GM21447 (cell line): Measurements from ENCODE around the gene FBP2.
"Not testable (repeated sequence)": the region's sequence is repeated elsewhere in the genome, so short reads cannot be mapped to it uniquely, and the experiment has no call there.

Experiments used
- ATAC-seq: cut with Tn5 transposase; IDR thresholded peaks from one replicate; pipeline ENCODE4 v1.9.1; 2021; ENCODE audit not compliant: unreplicated experiment

The FBP2 gene

DNA sequence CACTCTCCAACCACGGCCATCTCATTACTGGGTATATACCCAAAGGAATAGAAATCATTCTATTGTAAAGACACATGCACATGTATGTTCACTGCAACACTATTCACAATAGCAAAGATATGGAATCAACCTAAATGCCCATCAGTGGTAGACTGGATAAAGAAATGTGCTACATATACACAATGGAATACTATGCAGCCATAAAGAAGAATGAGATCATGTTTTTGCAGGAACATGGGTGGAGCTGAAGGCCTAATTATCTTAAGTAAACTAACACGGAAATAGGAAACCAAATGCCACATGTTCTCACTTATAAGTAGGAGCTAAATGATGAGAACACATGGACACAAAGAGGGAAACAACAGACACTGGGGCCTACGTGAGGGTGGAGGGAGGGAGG is 29.3 kb downstream of the FBP2 start:
- ATAC-seq = not testable (repeated sequence)

DNA sequence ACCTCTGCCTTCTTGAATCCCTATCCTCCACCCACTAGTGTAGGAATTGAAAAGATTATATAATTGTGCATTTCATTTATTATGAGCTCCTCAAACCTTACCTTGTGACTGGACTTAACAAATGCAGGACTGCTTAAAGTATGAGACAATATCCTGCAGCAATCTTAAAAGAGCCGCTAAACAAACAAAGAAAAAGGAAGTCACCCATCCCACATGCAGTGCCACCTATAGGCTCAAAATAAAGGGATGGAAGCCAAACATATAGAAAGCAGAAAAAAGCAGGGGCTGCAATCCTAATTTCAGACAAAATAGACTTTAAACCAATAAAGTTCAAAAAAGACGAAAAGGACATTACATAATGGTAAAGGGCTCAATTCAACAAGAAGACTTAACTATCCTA is 30.1 kb downstream of the FBP2 start:
- no peak for ATAC-seq

GRCh38 chr9:94560237-94560636 is 33.4 kb downstream of the FBP2 start:
- ATAC-seq = no peak

DNA sequence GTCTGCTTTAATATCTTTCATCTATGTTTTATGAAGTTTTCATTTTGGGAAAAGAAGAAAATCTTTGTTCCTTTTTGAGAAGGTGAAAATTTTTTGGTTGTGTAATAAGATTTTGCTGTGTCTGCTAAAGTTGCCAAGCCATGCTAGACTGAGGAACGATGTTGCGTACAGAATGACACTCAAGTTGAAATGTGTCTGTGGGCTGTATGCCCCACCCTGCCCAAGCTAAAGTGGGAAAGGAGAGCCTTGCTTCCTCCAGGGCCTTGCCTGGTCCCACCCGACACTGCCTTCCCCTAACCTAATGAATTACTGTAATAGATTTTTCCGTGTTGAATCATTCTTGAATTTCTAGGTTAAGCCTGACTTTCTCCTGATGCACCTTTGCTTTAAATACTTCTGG is 36.2 kb downstream of the FBP2 start:
- no peak for ATAC-seq

GRCh38 chr9:94554439-94555331 is 38.9 kb downstream of the FBP2 start, which contains the start of gene PCAT7:
Gene PCAT7, plus strand, starts transcription at chr9:94555083.
- no peak for ATAC-seq

DNA sequence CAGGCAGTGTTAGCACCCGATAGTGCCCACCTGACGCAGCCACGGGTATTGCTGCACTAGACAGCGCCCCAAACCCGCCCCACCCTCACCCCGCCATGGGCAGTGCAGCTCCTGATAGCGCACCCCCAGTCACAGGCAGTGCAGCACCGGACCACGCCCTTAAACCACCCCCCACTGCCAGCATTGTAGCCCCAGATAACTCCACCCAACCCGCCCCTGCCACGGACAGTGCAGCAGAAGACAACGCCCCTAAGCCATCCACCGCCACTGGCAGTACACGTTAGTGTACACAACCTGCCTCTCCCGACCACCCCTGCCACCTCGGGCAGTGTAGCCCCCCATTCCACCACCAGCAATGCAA is 39.6 kb downstream of the FBP2 start:
- no peak for ATAC-seq

DNA sequence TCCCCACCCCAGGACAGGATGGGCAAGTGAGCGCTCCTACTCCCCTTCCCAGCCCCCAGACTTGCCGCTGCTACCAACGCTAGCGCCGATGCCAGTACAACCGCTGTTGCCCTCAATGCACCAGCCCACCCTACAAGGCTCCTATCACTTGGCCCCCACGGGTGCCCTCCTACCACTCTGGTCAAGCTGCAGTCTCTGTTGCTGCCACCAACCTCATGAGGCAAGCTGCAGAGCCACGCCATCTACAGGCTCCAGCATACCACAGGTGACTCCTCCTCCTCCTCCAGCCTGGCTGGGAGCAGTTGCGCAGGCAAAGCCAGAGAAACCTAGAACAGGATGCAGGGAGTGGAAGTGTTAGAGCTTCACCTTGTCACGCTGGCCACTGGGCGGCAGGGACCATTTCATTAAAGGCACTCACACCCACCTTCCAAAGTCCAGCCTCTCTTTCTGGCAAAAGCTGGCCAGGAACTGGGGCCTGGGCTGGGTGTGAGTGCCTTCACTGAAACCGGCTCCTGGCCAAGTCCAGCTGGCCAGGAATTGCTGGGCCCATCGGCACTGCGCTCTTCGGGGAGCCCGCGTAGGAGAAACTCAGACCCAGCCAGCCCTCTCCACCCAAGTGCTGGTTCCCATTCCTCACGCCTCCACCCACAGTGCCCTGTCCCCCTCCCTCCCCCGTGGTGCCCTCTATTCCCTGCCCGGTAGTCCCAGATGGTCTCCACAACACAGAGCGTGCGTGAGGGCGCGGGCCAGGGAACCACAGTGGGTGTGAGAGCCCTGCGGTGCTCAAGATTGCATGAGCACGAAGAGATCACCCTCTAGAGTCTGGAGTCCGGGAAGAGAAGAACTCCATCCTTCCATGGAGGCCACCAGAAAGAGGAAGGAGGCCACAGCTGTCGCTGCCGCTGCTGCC is 40.3 kb downstream of the FBP2 start:
- no peak for ATAC-seq

- no peak for ATAC-seq
Observed at GRCh38 chr9:94545940-94546339, 47.7 kb downstream of the FBP2 start.

DNA sequence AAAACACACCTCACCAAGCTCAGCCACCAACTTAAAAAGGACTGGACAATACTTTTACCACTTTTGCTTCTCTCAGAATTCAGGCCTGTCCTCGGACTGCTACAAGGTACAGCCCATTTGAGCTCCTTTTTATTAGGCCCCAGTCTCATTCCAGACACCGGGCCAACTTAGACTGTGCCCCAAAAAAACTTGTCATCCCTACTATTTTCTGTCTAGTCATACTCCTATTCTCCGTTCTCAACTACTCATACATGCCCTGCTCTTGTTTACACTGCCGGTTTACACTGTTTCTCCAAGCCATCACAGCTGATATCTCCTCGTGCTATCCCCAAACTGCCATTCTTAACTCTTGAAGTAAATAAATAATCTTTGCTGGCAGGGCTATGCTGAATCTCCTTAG is 49.3 kb downstream of the FBP2 start:
- ATAC-seq = not testable (repeated sequence)

DNA sequence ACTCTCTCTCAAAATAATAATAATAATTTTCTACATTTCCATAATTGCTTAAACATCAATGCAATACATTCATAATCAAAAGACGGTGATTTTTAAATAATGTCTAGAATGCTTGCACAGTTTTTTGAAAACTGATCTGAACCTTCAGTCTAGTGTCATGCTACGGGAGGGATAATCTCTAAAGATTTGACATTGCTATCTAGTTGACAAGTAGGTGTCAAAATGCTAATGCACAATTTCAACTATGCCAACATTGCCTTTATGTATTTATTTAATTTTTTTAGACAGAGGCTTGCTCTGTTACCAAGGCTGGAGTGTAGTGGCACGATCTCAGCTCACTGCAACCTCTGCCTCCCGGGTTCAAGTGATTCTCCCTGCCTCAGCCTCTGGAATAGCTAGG is 54.7 kb downstream of the FBP2 start:
- ATAC-seq = no peak

- ATAC-seq = no peak
Observed at GRCh38 chr9:94534901-94535300, 58.7 kb downstream of the FBP2 start.

- ATAC-seq = no peak
Observed at GRCh38 chr9:94533601-94534000, 60.0 kb downstream of the FBP2 start.

GRCh38 chr9:94533155-94533554 is 60.5 kb downstream of the FBP2 start:
- no peak for ATAC-seq

- no peak for ATAC-seq
Observed at GRCh38 chr9:94528886-94529285, 64.7 kb downstream of the FBP2 start.

DNA sequence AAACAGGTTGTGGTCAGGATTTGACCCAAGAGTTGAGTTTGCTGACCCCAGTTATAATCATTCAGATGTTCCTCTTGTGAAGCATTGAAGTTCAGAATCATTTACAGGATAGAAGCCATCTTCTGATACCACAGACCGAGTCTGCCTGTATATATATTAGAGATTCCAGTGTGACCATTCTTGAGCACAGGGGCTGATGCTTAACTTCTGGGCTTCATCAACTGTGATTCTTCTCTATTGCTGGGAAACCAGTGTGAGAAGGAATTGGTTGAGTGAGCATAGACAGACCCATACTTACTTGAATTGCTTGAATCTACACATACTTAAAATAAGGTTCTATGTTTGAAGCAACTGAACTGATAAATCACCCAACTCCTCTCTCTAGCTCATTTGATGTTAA is 66.7 kb downstream of the FBP2 start:
- no peak for ATAC-seq

GRCh38 chr9:94526271-94526670 is 67.4 kb downstream of the FBP2 start:
- no peak for ATAC-seq

- no peak for ATAC-seq
Observed at GRCh38 chr9:94525396-94526035, 68.1 kb downstream of the FBP2 start.

GRCh38 chr9:94517254-94517653 is 76.4 kb downstream of the FBP2 start:
- no peak for ATAC-seq

GRCh38 chr9:94514722-94515121 is 78.9 kb downstream of the FBP2 start:
- no peak for ATAC-seq

- no peak for ATAC-seq
Observed at GRCh38 chr9:94511955-94512265, 81.7 kb downstream of the FBP2 start.

GRCh38 chr9:94511134-94511954 is 82.3 kb downstream of the FBP2 start:
- no peak for ATAC-seq
